Sigmoid colon (tissue), 4 donors: ENCODE measurements around the gene TF.

Source experiments
- POLR2A ChIP-seq, 2 donors: fragments of 450-650 bp; IDR thresholded peaks; one replicate each; pipeline ENCODE4 v1.6.1; 2016; ENCODE audit warnings: antibody characterized with exemption in 2 of 2, mild to moderate bottlenecking in 2 of 2, moderate library complexity in 2 of 2
- POLR2AphosphoS5 ChIP-seq, 4 donors: sonication (generic); formaldehyde crosslinking; IDR thresholded peaks; one replicate each; pipeline ENCODE4 v1.6.1; 2017; ENCODE audit warnings: antibody characterized with exemption in 4 of 4
- TF ChIP-seq, protein P1 (sequence below), 4 experiments: fragments of 450-650 bp in 3 of 4; fragments of 200-600 bp in 1 of 4; IDR thresholded peaks; one replicate each; pipeline ENCODE4 v1.5.1; 2016 to 2019; ENCODE audit warnings: antibody characterized with exemption in 4 of 4, mild to moderate bottlenecking in 3 of 4, moderate library complexity in 2 of 4

- TF ChIP-seq, protein P1, sequence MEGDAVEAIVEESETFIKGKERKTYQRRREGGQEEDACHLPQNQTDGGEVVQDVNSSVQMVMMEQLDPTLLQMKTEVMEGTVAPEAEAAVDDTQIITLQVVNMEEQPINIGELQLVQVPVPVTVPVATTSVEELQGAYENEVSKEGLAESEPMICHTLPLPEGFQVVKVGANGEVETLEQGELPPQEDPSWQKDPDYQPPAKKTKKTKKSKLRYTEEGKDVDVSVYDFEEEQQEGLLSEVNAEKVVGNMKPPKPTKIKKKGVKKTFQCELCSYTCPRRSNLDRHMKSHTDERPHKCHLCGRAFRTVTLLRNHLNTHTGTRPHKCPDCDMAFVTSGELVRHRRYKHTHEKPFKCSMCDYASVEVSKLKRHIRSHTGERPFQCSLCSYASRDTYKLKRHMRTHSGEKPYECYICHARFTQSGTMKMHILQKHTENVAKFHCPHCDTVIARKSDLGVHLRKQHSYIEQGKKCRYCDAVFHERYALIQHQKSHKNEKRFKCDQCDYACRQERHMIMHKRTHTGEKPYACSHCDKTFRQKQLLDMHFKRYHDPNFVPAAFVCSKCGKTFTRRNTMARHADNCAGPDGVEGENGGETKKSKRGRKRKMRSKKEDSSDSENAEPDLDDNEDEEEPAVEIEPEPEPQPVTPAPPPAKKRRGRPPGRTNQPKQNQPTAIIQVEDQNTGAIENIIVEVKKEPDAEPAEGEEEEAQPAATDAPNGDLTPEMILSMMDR (IDR thresholded peaks at IDR 0.05), result no peak
- no peak for TF ChIP-seq POLR2A (IDR thresholded peaks at IDR 0.05)
- TF ChIP-seq POLR2AphosphoS5 (IDR thresholded peaks at IDR 0.05), result no peak
Observed at GRCh38 chr3:133831966-133832801, 86.0 kb downstream of the TF start.
